ENCODE measurements around the gene NQO2.
"Not testable (repeated sequence)": the region's sequence is repeated elsewhere in the genome, so short reads cannot be mapped to it uniquely, and the experiment has no call there.

The NQO2 gene

DNA sequence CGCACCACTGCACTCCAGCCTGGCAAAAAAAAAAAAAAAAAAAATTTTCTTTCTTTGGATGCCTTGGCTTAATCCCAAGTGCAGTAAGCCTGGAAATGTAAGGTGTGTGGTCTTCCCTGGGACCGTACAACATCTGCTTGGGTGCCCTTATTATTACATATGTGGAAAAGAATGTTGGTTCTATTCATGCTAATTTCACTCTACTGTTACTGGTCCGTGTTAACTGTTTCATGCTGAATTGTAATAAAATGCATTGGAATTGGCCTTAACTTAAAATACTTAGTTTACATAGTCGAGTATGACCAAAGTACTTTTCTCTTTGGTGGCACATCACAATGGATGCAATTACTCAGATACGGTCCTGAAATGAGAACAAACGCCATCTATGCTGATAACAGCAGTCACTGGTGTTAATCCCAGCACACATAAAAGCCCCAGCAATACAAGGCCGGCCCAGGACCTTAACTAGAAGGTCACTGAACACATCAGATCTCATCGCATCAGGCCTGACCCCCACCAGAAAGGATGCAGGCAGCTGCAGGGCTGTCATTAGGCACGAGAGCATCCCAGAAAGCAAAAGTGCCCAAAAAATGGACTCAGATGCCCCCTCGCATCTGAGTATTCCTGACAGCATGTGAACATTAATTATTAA lies 29.5 kb upstream of the NQO2 start:
- peak in 2 of 51 donors; percentile 29 to 40 for DNase-seq

DNA sequence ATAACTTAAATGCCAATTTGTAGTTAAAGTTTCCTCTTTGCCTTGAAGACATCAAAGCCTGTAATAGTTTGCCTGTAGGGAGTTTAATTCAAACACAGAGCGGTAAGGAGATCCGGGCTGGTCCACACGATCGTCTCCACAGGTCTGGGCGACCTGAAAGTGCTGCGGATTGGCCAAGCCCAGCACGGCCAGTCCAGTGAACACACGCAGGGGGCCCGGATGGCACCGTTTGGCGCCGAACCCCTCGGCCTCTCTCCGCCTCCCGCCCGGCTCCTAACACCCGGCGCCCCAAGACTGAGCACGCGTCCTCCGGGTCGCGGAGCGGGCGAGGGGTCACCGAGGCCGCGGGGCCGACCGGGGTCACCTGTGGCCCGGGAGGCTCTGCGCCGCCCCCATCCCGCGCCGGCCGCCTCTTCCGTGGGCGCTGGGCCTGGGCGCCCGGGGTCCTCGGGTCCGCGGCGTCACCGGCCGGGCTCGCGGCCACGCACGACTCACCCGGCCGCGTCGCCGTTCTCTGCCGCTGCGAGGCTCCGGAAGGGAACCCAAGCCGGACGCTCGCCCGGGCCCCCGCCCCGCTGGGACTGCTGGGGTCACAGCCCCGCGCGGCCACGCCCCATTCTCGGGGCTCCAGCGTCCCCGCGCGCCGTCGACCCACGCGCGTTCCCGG lies 28.8 kb upstream of the NQO2 start:
- DNase-seq, result peak in 45 of 51 donors; percentile 33 to 88 (median 71)

DNA sequence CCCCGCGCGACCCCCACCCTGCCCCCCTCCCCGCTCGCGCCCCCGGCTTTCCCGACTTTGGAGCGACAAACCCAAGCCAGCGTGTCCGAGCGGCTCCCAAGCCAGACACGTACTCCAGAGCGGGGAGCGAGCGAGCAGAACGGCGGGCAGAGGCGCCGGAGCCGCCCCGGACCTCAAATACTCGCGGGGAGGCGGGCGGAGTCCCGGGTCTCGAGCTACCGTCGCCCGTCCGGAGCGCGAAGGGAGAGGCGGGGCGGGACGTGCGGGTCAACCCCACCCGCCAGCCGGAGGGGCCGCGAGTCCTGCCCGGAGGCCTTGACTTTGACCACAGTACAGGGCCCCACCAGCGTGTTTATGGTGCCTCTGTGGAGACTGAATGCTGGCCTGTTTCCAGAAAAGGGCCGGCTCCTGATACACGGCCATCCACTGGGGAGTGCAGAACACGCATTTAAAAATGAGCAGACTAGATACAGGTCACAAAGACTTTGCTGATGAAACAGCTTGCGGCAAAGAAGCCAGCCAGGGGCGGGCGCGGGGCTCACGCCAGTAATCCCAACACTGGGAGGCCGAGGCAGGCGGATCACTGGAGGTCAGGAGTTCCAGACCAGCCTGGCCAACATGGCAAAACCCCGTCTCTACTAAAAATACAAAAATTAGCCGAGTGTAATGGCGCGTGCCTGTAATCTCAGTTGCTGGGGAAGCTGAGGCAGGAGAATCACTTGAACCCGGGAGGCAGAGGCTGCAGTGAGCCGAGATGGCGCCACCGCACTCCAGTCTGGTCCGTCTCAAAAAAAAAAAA lies 28.1 kb upstream of the NQO2 start, which contains the start of gene SERPINB6:
Gene SERPINB6, minus strand, starts transcription at position 148 of the 799 bp plus-strand sequence. CDS start 12,235 bp downstream, outside the sequence.
- DNase-seq, result peak in 50 of 51 donors; percentile 33 to 90 (median 71)

DNA sequence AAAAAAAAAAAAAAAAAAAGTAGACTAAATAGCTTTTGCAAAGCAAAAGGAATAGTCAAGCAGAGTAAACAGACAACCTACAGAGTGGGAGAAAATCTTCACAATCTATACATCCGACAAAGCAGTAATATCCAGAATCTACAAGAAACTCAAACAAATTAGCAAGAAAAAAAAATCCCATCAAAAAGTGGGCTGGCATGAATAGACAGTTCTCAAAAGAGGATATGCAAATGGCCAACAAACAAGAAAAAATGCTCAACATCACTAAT lies 27.5 kb upstream of the NQO2 start:
- not testable (repeated sequence) for DNase-seq

DNA sequence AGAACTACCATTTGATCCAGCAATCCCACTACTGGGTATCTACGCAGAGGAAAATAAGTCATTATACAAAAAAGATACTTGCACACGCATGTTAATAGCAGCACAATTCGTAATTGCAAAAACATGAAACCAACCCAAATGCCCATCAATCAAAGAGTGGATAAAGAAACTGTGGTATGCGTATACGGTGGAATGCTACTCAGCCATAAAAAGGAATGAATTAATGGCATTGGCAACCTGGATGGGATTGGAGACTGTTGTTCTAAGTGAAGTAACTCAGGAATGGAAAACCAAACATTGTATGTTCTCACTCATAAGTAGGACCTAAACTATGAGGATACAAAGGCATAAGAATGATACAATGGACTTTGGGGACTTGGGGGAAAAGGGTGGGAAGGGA lies 27.0 kb upstream of the NQO2 start:
- DNase-seq, result not testable (repeated sequence)

DNA sequence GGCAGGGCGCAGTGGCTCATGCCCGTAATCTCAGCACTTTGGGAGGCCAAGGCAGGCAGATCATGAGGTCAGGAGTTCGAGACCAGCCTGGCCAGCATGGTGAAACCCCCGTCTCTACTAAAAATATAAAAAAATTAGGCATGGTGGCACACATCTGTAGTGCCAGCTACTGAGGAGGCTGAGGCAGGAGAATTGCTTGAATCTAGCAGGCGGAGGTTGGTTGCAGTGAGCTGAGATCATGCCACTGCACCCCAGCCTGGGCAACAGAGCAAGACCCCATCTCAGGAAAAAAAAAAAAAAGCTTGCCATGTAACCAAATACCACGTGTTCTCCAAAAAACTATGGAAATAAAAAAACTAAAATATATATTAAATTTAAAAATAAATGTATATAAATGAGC lies 26.5 kb upstream of the NQO2 start:
- DNase-seq, result not testable (repeated sequence)

DNA sequence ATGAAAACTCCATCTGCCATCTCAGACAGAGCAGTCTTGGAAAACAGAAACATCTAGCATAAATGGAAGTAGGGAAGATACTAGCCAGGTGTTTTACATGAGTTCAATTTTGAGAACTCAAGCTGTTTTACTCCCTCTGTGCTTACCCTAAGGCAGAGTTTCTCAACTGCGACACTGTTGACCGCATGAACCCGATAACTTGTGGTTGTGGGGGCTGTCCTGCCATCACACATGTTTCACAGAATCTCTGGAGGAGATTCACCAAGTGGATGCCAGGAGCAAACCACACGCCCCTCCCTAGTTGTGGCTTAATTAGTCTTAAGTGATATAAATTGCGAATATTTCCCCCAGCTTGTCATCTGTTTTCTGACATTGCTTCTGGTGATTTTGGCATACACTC lies 26.0 kb upstream of the NQO2 start:
- DNase-seq, result no peak

DNA sequence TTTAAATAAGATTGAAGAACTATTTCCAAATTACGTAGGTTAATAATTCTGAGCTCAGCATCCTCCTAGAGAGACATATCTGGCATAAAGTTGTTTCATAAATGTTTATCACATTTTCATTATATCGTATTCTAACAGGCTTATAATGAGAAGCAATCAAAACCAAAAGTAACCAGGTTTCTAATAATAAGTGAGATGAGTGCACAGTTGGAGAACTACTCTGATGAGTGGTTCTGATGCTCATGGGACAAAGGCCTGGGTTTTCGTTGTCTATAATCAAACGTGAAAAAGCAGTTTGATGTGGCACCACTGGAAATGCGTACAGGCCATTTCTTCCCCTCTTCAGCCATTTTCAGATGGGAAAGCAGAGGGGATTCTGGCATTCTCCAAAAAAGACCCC lies 23.6 kb upstream of the NQO2 start:
- DNase-seq, result no peak

DNA sequence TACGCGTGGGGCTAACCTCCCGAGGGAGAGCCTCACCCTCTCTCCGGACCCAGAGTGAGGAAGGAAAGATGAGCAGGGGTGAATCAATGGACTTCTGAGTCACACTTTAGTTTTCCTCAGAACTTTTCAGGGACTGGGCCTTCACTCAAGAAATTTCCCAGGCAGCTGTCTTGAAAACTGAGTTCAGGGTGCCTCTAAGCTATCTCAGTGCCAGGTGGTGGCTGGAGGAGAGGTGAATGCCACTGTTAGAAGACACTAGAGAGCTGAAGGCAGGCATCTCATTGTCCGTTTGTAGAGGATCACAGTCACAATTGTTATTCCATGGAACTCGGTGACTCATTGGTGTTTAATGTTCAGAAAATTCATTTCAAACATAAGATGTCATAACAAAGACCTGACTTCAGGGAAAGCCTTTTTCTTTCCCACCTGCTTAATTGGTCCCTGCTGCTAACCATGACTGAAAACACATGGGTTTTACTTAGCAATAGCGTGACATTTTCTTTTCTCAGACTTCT lies 23.1 kb upstream of the NQO2 start:
- no peak for DNase-seq

DNA sequence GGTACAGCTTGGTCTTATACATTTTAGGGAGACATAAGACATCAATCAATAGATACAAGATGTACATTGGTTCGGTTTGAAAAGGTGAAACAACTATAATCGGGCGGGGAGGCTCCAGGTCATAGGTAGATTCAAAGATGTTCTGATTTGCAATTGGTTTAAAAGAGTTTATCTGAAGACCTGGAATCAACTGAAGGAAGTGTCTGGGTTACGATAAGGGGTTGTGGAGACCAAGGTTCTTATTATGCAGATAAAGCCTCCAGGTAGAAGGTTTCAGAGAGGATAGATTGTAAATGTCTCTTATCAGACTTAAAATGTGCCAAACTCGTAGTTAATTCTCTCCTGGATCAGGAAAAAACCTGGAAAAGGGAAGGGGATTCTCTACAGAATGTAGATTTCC lies 22.4 kb upstream of the NQO2 start:
- DNase-seq, result no peak

DNA sequence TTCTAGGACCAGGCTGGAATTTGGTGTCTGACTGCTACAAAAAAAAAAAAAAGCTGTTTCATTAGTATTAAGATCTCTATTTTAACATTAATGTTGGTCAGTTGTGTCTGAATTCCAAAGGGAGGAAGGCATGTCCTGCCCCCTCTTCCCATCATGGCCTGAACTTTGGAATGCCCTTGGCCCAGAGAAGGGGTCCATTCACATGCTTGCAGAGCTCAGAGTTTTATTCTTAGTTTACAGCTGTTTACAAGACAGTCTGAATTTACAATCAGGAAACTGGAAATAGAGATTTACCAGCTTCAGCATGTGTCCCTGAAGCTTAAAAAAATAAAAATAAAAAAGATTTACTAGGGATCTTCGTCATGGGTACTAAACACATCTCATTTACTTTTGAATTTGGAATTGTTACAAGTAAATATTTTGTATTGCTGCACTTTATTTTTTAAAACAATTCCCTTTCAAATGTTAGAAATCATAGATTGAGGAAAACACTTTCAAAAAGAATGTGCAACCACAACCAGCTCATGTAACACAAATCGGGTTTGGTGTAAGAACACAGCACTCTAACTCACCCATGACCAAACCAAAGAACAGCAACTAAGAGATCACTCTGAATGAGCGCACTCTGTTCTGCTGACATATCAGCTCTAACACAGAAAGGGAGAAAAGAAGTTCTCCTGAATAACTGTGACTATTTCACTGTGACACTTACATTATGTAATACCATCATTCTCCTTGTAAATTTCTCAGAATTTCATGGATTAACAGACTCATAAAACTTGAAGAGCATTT lies 21.7 kb upstream of the NQO2 start:
- DNase-seq, result no peak

DNA sequence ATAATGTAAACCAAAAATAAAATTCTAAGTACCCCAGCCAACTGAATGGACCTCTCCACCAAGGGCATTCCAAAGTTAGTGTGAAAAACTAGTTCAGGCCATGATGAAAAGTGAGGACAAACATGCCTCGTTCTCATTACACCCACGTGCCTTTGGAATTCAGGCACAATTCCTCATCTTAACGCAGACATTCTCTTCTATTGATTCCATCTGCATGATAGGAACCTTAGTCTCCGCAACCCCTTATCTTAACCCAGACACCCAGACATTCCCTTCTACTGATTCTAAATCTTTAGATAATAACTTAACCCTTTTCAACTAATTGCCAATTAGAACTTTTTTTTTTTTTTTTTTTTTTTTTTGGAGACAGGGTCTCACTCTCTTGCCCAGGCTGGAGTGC lies 20.8 kb upstream of the NQO2 start:
- DNase-seq, result no peak

DNA sequence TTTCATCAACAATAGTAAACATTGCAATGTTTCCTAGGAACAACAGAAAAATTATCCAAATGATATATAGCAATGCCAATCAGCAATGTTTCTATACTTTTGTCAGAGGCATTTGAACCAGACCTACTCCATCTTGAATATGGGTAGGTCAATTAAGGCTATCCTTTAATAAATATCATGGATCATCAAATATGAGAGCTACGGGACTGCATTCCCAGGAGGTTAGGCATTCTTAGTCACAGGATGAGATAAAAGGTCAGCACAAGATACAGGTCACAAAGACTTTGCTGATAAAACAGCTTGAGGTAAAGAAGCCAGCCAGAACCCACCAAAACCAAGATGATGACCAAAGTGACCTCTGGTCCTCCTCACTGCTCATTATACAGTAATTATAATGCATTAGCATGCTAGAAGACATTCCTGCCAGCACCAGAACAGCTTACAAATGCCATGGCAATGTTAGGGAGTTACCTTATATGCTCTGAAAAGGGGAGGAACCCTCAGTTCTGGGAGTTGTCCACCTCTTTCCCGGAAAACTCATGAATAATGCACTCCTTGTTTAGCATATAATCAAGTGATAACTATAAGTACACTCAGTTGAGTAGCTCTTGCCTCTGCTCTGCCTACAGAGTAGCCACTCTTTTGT lies 19.8 kb upstream of the NQO2 start:
- no peak for DNase-seq

DNA sequence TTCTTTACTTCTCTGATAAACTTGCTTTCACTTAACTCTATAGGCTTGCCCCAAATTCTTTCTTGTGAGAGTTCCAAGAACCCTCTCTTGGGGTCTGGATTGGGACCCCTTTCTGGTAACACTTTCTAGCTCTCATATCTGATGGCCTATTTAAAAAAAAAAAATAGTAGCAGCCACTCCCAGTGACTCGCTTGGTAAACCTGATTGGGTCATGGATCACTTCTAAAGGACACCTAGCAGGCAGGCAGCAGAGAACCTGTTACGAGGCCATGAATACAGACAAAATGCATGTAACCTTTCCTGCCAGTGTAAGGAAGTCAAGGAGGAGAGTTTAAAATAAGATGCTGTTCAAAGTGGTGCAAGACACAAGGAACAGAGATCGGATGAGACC lies 19.2 kb upstream of the NQO2 start:
- DNase-seq, result no peak

DNA sequence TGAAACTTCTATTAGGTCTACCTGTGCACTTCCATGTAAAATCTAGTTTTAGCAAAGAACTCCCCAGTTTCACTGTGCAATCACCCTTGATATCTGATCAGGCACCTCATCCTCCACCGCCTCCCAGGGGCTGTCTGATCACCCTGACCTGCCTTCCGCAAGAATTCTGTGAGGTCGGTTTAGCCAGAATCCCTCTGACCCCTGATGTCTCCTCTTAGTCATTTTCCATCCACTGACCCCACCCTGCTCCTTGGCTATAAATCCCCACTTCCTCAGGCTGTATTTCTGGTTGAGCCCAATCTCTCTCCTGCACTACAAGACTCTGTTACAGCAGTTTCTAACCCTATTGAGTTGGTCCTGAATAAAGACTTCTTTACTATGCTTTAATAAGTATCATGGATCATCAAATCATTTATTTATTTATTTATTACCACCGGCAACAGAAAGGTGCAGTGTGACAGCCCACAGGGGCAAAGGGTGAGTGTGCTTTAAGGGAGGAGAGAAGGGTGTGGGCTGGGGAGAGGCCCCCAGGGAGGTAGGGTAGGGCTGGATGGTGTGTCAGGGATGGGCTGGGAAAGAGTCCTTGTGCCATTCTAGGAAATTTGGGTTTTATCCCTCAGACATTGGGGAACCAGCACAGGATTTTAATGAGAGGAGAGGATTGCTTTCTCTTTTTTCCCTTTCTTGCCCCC lies 17.1 kb upstream of the NQO2 start:
- DNase-seq, result no peak

DNA sequence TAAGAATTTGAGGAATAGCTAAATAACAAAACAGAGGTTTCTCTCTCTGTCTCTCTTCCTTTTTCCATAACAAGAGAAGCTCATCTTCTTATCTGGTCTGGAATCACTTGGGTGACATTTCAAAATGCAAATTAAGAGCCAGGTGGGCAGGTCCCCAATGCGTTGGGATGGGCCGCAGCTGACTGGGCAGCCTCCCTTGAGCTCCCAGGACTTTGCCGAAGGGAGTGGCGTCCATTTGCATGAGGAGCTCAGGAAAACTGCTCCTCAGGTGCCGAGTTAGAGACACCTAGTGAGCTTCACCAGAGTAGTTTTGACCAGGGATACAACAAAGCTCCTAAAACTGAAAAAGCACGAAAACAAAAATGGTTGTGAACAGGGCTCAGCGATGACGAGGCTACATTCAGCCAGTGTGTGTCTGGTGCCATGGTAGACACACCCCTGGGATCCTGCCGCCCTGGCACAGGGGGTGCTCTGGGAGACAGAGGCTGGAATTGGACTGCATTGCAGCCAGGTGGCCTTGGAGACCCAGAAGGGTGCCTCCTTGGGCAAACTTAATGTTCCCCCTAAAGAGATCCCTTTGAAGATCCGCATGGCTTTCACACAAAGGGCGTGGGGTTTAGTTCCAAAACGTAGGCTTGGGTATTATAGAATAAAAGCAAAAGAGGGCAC lies 14.8 kb upstream of the NQO2 start:
- DNase-seq, result no peak

DNA sequence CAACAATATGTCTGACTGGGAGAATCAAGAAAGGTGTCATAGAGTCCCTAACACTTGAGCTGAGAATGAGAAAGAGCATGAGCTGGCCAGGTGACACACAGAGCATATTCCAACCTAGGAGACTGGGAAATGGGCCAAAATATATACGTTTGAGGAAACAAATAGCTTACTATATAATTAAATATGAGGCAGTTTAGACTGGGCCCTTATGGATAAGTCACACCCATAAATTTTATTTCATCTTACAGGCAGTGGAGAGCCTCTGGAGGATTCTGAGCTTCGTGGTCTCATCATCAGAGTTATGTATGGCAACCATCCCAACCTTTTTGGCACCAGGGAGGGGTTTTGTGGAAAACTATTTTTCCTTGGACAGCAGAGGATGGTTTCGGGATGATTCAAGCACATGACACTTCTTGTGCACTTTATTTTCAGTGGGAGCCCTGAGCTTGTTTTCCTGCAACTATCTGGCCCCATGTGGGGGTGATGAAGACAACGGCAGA lies 12.9 kb upstream of the NQO2 start:
- no peak for DNase-seq

DNA sequence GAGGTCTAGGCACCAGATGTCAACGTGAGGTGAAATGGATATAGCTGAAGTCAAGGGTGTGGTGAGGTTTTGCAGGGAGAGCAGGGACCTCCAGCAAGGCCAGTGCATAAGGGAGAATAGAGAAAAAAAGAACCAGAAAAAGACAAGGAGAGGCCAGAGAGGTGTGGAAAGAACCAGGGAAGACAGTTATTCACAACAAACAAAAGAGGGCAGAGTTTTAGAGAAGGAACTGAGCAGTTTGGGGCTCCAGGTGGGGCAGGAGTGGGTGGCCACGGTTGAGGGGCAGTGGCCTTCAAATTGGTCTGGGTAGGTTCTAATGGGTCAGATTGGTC lies 11.6 kb upstream of the NQO2 start:
- DNase-seq, result no peak

DNA sequence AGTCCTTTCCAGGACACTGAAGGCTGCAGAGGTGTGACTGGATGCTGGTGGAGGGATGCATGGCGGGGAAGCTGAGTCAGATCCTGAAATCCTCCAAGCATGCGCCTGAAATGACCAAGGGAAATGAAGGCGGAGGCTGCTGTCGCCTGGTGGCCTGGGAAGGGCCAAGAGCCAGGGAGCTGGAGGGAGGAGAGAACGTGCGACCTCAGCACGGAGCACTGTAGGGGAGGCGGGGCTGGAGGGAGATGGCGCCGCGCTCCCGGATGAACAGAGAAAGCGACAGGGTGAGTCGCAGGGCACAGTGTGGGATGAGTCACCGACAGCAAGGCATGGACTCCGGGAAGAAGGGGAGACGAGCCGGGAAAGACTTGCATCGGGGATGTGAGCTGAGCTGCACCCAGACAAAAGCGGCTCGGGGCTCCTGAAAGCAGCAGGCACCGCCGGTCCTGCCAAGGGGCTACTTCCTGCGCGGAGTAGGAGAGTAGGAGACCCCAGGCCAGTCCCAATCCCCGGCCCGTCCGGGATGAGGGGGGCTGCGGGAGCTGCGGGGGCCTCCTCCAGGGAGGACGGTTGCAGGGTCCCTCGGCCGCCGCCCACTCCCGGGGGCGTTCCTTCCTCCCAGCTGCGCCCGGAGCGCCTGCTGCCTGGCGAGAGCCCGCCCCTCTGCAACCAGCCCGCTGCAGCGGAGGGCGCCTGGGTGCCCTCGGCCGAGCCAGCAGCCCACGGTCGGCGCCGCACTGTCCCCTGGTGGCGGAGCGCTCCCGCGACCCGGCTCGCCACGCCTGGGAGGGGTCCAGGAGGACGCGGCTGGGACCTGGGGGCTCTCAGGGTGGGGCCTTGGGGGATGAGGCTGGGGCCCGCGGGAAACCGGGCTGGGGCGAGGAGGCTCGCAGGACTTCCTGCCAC lies 11.0 kb upstream of the NQO2 start:
- DNase-seq, result peak; percentile 55 to 96 (median 87)

Measured in hypothalamus (tissue), 51 donors.